ENCODE results near the gene UNK.

- TF ChIP-seq CTCF (conservative IDR thresholded peaks at IDR 0.05; ENCODE audit: low read length), result no peak
- no peak for TF ChIP-seq EZH2phosphoT487 (IDR thresholded peaks at IDR 0.05; ENCODE audit: borderline replicate concordance, low read depth, low read length)
These were observed 63.3 kb downstream of the UNK start for GRCh38 chr17:75847614-75848522.

Data from OCI-LY7 (cell line).